Kidney (tissue), 14 donors: ENCODE measurements around the gene CUX1. TPM values are rescaled to one million over a fixed set of nuclear protein-coding genes. Genes with fewer than 3 reads are reported as not detected.

Experiments used
- DNase-seq, 5 donors: peaks; one replicate each; pipeline ENCODE4 v3.0.0-alpha.2; 2013 to 2020
- FAIRE-seq: peaks from 2 replicates; lab custom pipeline; 2012; peaks lifted over from hg19 to GRCh38; lab: Jason Lieb, UNC
- H3K27ac ChIP-seq, 2 donors: one replicate each; pipeline ENCODE4 v1.7.0; 2013; ENCODE audit warnings: low read depth in 2 of 2, low read length in 2 of 2, inconsistent platforms in 1 of 2
- H3K27me3 ChIP-seq: one replicate; pipeline ENCODE4 v1.7.1; 2013; ENCODE audit warnings: low read length, inconsistent platforms; ENCODE audit not compliant: control insufficient read depth, insufficient read depth
- H3K36me3 ChIP-seq, 3 donors: one replicate each; pipeline versions ENCODE4 v1.7.0 to v1.7.1; 2013; ENCODE audit warnings: low read length in 3 of 3, control low read depth in 1 of 3, inconsistent platforms in 1 of 3; ENCODE audit not compliant: insufficient read depth in 3 of 3, control insufficient read depth in 2 of 3
- H3K4me1 ChIP-seq, 3 donors: one replicate each; pipeline versions ENCODE4 v1.7.0 to v1.7.1; 2013; ENCODE audit warnings: low read length in 3 of 3, inconsistent platforms in 1 of 3, low read depth in 1 of 3; ENCODE audit not compliant: control insufficient read depth in 2 of 3, insufficient read depth in 2 of 3
- H3K4me3 ChIP-seq, 3 donors: one replicate each; pipeline versions ENCODE4 v1.7.0 to v1.8.1; 2013; ENCODE audit warnings: low read length in 3 of 3, control low read depth in 1 of 3, inconsistent platforms in 1 of 3
- H3K9ac ChIP-seq, 3 donors: one replicate each; pipeline versions ENCODE4 v1.7.0 to v1.7.1; 2013; ENCODE audit warnings: low read length in 3 of 3, control low read depth in 1 of 3, inconsistent platforms in 1 of 3
- H3K9me3 ChIP-seq, 3 donors: one replicate each; pipeline versions ENCODE4 v1.7.0 to v1.7.1; 2013; ENCODE audit warnings: low read length in 3 of 3, control low read depth in 1 of 3, inconsistent platforms in 1 of 3; ENCODE audit not compliant: control insufficient read depth in 2 of 3, insufficient read depth in 1 of 3
- CTCF ChIP-seq: IDR thresholded peaks from 3 replicates; pipeline ENCODE4 v1.5.1; 2012; ENCODE audit warnings: mild to moderate bottlenecking, moderate library complexity, borderline replicate concordance; ENCODE audit not compliant: insufficient read depth; ENCODE audit errors: extremely low read depth
- intact Hi-C: fragments of 100-400 bp; cut with DNase I; formaldehyde crosslinking; loops from one replicate; pipeline ENCODE4 v1.11.1; 2022
- polyA plus RNA-seq: library from polyadenylated mRNA; stranded (reverse); fragments of 350-450 nt; fragmentation: Illumina TruSeq; extraction: RNeasy Lipid Tissue Mini Kit (QIAGEN cat#74804); gene quantifications from one replicate; pipeline ENCODE4 v1.2.3, GENCODE V29; 2014; ENCODE audit warnings: low read depth, low replicate concordance; ENCODE audit not compliant: insufficient read depth
- total RNA-seq: library from RNA; stranded (reverse); fragmentation: NEBNext Ultra II Directional; extraction: Animal tissue kit (Norgen Biotek cat#: 25700); gene quantifications from one replicate; pipeline ENCODE4 v1.2.1, GENCODE V29; 2021
- donor health status: control.
- donor health status: control.
- donor health status: control.
- donor health status: control.
- donor health status: control.
- donor health status: DM: yes; HTN: yes; CAD: no.
- donor health status: Normal renal cell carcinoma (clear cell type).

Gene CUX1
- total and polyA plus RNA-seq, 2 donors from 2014 or later: 71.4 to 126 TPM

GRCh38 chr7:101824440-101824839 lies 7.0 kb downstream of the CUX1 start:
- TF ChIP-seq CTCF: no peak
- DNase-seq (peak in 1 of 5 donors; percentile 23), FAIRE-seq (no peak)
- Histone ChIP-seq H3K9ac (no peak overlapping the region), H3K36me3 (no peaks in the 10 kb centered on the region), H3K9me3 (no peaks in the 10 kb centered on the region), H3K27me3 (no peaks in the 10 kb centered on the region), H3K27ac (no peak overlapping the region), H3K4me1 (peaks cover 0 to 13% (median 6%) of the 10 kb centered on the region in 3 donors), H3K4me3 (no peak overlapping the region)
- intact Hi-C loops: no loop called here

GRCh38 chr7:101826081-101826835 lies 8.8 kb downstream of the CUX1 start:
- Histone ChIP-seq H3K4me1 (peaks cover 0 to 13% (median 6%) of the 10 kb centered on the region in 3 donors), H3K9ac (no peak overlapping the region), H3K4me3 (no peak overlapping the region), H3K27ac (no peak overlapping the region), H3K9me3 (no peaks in the 10 kb centered on the region), H3K27me3 (no peaks in the 10 kb centered on the region), H3K36me3 (no peaks in the 10 kb centered on the region)
- FAIRE-seq (no peak), DNase-seq (peak in 2 of 5 donors; percentile 8 to 35)
- intact Hi-C loops: no loop called here
- TF ChIP-seq CTCF: no peak

GRCh38 chr7:101828301-101829020 lies 11.0 kb downstream of the CUX1 start:
- FAIRE-seq: no peak
- TF ChIP-seq CTCF: no peak

More at GRCh38 chr7:101828301-101829020, 11.0 kb downstream of the CUX1 start:
- H3K4me1 ChIP-seq: peaks cover 0 to 7% (median 4%) of the 10 kb centered on the region in 3 donors
- no peaks in the 10 kb centered on the region for H3K27me3 ChIP-seq
- H3K36me3 ChIP-seq: no peaks in the 10 kb centered on the region
- H3K9me3 ChIP-seq: no peaks in the 10 kb centered on the region
- H3K4me3 ChIP-seq: no peak overlapping the region
- no peak overlapping the region for H3K9ac ChIP-seq
- no peak overlapping the region for H3K27ac ChIP-seq
- no peak for DNase-seq
- intact Hi-C loops: no loop called here
